Peyer's patch (tissue), 4 donors: ENCODE data around the gene IGF2R.

Experiments used
- CTCF ChIP-seq, 6 experiments: fragments of 450-650 bp in 4 of 6; fragments of 200-600 bp in 2 of 6; sonication (generic) in 1 of 6; IDR thresholded peaks; one replicate each; pipeline ENCODE4 v1.5.1; 2017 to 2019; ENCODE audit warnings: antibody characterized with exemption in 6 of 6, mild to moderate bottlenecking in 3 of 6, moderate library complexity in 1 of 6
- POLR2A ChIP-seq, 2 donors: fragments of 450-650 bp; IDR thresholded peaks; one replicate each; pipeline ENCODE4 v1.5.1; 2017; ENCODE audit warnings: antibody characterized with exemption in 2 of 2, mild to moderate bottlenecking in 2 of 2, moderate library complexity in 2 of 2

DNA sequence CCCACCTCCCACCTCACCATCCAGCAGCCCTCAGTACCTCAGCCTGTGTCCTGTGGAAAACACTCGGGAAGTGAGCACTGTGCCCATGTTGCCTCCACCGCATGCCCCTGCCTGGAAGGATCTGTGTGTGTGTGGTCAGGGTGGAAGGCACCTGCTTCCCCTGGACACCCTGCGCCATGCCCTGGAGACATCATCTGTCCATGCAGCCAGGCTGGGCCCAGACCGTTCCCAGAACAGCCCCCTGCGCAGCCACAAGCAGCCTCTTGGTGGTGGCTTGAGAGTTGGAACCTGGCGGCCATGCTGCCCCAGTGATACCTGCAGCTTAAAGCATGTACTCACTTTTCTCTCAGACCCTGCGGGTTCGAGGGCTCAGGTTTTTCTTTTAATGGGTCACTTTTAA is 117.9 kb downstream of the IGF2R start:
- TF ChIP-seq CTCF (IDR thresholded peaks at IDR 0.05) (no peak), POLR2A (IDR thresholded peaks at IDR 0.05) (no peak)
